ENCODE data around the gene DLGAP4.

Gene DLGAP4

DNA sequence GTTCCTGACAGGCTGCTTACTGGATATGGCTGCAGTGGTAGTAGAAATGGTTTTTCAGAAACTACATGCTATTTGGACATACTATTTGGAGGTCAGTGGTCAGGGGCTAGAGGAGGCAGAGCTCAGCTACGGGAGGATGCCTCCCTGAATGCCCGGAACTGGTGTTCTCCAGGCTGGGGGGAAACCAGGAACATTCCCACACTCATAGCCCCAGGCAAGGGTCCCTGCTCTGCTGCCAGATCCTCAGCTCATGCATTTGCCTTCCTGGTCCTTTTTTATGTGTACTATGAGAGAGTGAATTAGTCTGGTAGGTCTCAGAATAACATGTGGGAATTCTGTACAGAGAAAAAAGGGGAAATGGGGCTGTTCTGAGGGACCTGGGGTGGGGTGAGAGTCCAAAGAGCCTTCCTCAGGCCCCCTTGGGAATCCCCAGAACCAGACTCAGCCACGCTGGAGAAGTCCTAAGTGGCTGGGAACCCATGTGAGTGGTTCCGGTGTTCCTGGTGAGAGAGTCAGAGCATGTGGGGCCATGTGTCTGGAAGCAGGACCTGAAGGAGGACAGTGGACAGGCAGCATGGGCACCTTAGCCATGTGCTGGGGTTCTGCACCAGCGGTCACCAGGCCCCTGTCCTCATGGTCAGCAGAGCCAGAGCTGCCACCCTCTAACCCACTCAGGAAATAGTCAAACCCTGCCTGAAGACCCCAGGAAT is 177.2 kb downstream of the DLGAP4 start:
- no peak for DNase-seq

DNA sequence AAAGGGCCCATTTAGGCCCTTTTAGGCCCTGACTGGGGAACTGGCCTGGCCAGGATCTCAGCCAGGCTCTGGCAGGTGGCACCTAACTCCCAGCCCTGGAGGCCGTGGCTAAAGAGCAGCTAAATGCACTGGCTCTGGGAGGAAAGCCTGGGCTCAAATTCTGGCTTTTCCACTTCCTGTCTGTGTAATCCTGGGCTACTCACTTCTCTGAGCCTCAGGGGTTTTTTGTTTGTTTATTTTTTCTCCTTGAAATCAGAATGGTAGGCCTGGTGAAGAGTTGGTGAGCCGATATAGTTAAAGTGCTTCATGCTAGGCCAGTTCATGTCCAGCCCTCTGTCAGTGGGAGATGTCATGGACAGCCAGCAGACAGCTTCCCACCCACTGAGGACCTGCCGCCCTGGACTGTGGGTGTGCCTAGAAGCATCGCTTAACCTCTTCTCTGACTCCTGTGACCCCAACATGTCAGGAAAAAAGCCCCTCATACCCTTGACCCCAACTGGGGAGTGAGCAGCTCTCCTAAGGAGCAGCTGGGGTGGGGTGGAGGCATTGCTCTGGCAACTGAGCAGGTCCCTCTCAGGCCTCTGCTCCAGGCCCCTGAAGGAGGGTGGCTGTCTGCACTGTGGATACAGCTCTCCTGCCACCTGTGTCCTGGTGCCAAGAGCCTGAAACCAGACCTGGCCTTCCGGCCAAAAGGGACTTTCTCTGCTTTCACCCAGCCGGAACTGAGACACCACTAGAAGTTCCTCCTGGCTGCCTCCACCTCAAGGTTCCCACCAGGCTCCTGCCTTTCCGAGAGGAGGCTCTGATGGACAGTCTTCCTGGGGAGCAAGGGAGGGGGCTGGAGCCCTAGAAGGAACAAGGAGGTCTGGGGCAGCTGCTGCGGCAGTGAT is 178.0 kb downstream of the DLGAP4 start:
- no peak for DNase-seq

DNA sequence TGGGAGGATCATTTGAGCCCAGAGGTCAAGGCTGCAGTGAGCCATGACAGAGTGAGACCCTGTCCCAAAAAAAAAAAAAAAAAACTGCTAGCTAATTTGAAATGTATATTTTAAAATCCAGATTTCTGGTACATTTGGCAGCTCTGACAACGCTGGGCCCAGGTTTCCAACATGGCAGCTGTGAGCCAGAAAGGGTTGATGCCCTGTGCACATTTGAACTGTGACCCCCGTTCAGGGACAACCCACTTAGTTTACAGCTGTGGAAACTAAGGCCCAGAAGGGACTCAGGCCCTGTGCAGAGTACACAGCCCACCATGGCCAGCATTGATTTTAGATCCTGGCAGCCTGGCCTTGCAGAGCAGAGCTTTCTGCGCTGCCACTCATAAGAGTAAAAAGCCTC is 179.1 kb downstream of the DLGAP4 start:
- no peak for DNase-seq

DNA sequence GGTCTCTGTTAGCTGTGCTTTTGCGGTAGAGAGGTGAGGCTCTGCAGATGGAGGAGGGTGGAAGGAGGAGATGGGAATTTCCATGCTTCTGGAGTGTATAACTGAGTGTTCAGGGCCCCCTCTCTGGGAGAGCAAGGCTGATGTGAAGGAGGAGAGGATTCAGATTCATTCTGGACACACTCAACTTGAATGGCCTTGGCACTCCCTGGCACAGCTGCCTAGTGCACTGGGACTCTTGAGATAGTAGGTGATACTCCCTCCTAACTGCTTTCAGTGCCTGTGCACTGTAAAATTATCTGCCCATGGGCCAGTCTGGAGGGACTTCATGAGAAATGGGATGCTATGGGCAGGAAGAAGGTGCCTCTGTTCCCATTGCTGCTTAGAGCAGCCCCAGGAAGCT is 180.9 kb downstream of the DLGAP4 start:
- no peak for DNase-seq

DNA sequence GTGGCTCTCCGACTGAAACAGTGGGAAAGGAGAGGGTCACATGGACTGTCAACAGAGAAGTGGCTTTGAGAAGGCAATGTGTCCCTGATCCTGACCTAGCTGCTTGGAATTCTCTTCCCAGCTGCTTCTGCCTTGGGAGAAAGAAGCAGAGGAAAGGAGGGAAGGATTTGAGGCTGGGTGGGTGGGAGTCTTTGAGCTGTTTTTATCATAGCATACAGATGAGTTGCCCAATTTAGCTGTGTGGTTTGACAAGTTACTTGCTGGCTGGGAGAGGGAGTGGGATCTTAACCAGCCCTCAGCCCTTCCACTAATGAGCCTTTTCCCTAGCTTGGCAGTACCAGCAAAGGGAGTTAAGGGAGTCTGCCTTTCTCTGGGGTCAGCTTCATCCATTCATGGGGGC is 184.1 kb downstream of the DLGAP4 start:
- no peak for DNase-seq

DNA sequence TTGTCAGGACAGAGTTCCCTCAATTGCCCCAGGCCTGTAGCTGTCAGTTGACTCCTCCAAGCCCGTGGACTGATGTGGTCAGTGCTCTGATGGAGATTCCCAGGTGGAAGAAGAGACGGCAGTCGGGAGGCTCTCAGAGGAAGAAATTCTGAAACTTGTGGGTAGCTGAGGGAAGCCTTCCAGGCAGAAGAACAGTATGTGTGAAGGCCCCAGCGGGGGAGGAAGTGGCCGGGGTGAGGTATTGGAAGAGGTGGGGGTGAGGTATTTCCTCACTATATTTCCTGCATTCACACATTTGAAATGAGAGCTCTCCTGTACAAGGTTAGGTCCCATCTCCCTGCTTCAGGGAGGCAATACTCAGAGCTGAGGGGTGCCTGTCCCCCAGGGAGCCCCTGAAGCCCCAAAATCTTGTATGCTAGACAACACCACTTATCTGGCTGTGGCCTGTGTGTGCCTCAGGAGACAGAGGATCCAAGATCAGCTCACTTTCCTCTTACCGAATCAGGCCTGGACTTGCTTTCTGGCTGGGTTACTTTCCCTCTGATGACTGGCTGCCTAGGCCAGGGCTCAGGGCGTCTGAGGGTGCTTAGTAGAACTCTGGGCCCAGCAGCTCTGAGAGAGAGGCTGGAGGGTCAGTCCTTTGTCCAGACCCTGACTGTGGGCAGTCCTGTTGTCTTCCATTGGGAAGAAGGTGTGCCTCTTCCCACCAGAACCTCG is 185.9 kb downstream of the DLGAP4 start:
- peak; percentile 64 for DNase-seq

DNA sequence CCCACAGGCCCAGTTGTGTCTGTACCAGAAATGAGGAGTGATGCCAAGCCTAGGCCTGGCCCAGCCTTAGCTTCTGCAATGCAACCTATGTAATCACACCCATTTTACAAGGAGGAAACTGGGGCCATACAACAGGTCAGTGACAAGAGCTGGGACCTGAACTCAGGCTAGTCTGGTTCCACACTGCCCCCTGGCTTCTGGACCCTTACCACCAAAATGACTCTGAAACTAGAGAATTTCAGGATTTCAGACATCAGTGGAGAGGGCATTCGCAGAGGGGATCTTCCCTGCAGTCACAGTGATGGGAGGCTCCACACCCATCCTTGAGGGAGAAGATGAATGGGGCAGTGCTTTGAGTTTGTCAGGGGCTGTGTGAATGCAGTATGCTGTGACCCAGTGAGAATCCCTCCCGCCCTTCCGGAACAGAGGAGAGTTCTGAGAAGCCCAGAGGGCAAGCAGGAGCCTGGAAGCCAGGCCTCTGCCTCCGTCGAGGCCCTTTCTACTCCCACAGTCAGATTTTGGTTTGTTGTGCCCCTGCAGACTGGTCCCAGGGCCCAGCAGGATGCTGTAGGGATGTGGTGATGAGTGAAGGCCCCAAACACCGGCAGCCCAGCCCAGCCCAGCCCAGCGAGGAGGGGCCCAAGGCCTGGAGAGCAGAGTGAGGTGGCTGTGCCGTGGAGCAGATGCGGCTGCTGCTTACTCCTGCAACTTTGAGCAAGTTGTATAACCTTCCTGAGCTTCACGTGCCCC is 187.1 kb downstream of the DLGAP4 start:
- no peak for DNase-seq

DNA sequence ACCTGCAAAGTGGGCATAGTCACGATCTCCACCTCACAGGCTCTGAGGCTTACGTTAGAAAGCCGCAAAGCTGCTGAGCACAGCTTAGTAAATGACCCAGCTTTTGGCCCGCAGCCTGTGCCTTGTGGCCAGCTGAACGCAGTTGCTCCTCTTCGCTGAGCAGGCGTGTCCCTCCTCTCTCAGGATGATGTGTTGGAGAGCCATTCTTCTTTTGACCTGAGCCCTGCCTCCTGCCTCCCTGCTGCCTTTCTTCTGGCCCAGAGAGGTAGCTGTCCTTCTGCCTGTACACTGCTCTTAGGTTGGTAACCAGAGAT is 187.6 kb downstream of the DLGAP4 start:
- DNase-seq: no peak

DNA sequence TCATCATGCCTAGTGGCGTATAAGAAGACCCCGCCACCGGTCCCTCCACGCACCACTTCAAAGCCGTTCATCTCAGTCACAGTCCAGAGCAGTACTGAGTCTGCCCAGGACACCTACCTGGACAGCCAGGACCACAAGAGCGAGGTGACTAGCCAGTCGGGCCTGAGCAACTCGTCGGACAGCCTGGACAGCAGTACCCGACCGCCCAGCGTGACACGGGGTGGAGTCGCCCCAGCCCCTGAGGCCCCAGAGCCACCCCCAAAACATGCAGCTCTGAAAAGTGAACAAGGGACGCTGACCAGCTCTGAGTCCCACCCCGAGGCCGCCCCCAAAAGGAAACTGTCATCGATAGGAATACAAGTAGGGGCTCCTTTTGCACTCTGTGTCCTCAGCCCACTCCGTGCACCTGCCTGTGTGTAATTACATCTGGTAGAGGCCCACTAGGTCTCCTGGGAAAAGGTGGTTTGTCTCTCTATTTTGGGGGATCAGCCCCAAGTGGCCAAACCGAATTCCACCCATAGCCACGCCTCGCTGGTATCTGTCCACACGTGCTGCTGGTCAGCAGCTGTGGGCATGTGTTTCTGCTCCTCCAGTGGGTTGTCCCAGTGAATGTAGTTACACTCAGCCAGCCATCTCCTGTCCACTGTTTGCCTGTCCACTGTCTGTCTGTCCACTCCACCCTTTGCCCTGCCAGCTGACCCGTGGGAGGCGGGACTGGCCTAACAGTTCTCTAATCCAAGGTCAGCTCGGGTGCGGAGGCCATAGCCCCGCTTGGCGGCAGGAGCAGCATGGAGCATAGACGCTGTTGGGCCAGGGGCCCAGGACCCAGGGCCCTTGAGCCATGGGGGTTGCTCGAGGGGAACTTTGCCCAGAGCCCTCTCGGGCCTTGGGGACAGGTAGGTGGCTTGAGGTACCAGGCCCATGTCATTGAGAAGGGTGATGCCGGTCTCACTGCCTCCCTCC is 190.8 kb downstream of the DLGAP4 start:
- no peak for DNase-seq

DNA sequence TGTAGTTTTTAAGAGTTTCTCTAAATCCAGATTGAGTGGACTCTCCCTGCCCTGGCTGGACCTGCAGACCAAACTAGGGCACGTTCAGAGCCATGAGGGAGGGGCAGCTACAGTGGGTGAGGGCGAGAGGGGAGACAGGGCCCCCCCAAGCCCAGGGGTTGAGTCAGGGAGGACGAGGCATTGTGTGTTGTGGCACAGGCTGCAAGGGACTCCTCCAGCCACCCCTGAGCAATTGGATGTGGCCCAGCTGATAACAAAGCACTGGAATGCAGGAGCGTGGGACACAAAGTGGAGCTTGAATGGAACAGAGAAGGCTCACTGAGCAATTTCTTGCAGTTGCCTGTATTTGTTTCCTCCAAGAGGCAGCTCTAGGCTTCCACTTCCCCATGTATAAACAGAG is 191.7 kb downstream of the DLGAP4 start:
- DNase-seq: no peak

DNA sequence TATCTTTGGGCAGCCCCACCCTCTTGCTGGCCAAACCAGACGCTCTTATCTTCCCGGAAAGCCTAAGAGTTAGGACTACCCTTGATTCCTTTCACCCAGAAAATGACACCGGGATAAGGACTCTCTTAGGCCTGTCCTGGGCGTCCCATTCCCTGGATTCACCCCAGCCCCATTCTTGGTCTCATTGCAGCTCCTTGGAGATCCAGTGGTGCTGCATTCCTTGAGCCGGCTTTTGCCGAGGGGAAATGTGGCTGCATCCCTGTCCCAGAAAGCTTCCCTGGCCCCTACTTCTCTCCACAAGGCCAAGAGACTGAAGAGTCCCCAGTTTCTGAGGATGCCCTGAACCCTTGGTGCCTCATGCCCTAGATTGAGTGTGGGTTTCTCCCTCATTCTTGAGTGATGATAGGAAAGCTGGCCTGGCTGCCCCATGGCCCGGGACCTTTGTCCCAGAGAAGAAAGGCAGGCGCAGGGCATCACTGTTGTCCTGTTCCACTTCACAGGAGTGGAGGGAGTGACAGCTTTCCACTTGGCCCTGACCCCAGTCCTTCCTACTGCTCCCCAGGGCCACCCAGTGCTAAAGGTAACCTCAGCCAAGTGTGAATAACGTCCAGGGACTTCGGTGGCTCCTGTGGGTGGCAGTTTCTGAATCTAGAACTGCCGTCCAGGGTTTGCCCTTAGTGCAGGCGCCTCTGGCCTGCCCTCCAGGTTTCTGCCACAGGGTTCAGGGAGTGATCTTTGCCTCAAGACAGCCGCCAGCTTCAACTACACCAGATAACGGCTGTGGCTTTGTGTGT is 192.4 kb downstream of the DLGAP4 start:
- DNase-seq: no peak

DNA sequence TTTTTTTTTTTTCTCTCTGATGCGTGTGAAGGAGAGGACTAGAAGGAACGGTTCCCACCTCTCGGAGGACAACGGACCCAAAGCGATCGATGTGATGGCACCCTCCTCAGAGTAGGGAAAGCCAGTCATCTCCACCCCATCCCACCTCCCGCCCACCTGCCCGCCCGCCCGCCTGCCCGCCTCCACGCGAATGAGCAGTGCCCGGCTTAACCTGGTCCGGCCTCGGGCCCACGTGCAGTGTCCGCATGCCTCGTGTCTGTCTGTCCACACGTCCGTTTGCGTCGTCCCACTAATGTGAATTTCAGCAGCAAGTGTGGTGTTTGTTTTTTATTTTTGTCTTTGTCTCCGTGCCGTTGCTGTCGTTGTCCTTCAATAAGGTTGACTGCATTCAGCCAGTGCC is 193.1 kb downstream of the DLGAP4 start:
- DNase-seq: no peak

DNA sequence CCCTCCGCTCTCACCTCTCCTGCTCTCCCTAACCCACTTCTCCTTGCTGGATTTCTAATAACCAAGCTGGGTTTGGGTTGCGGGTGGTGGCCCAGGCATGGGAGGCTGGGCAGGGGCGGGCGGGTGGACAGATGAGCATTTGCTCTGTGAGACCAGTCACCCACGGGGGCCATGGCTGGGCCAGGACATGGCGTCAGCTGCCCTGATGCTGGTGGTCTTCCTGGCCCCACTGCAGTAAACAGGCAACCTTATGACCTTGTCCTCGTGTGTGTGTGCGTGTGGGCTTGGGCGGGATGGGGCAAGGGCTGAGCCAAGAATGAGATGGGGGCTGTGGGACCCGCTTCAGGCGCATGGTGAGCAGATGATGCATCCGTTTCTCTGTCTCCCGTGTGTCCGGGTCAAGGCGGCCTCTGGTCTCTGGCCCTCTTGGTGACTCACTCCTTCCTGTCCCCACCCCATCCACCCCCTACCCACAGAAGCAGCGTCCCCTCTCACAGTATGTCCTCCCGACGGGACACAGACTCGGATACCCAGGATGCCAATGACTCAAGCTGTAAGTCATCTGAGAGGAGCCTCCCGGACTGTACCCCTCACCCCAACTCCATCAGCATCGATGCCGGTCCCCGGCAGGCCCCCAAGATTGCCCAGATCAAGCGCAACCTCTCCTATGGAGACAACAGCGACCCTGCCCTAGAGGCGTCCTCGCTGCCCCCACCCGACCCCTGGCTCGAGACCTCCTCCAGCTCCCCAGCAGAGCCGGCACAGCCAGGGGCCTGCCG is 193.8 kb downstream of the DLGAP4 start:
- DNase-seq: no peak

DNA sequence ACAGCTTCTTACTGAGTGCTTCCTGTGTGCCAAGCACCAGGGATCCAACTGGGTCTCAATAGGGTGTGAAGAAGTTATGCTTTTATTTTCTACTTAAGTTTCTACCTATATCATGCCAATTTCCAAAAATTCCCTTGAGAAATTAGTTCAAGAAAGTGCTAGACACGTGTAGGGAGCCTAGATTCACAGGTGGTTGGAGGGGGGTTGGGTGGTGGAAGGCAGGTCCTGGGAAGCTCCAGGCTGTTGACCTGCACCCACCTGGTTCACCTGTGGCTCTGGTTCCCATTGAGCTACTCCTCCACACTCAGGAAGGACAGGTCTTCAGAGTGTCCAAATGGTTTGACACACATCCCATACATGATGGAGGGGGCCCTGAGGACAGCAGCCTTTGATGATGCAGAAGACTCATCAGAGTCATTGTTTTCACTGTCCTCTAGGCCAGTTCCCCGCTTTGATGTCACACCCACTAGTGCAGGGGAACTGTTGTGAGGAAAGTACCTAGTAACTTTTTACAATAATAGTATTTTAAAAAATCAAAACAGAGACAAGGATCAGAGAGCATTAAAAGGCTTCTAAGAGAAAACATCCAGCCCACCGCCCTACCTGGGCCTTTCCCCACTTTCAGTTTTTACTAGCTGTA is 195.3 kb downstream of the DLGAP4 start:
- DNase-seq: peak; percentile 8

DNA sequence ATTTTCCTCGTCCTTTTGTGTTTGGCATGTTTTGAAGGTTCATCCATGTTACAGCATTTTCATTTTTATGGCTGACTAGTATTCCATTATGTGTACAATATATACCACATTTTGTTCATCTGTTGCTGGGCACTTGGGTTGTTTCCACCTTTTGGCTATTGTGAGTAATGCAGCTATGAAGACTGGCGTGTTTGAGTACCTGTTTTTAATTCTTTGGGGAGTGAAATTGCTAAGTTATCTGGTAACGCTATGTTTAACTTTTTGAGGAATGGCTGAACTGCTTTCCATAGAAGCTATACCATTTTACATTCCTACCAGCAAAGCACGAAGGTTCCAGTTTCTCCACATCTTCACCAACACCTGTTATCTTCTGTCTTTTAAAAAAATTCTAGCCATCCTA is 198.2 kb downstream of the DLGAP4 start:
- DNase-seq: no peak

DNA sequence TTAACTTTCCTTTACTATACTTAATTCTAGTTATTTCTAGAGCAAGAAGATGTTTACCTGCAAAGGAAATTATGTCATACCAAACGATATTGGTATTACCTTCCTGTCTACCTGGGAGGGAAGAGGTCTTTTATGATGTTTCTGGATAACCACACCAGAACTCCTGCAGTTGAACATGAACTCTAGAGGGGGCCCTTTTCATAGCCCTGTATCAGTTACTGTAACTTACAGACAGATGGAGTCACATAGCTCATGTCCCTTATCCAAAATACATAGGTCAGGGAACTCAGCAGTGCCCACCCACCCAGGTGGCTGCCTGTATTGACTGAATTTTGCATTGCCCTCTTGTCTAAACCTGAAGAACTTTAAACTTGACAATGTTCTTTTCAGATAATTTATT is 200.1 kb downstream of the DLGAP4 start:
- DNase-seq: peak; percentile 35

DNA sequence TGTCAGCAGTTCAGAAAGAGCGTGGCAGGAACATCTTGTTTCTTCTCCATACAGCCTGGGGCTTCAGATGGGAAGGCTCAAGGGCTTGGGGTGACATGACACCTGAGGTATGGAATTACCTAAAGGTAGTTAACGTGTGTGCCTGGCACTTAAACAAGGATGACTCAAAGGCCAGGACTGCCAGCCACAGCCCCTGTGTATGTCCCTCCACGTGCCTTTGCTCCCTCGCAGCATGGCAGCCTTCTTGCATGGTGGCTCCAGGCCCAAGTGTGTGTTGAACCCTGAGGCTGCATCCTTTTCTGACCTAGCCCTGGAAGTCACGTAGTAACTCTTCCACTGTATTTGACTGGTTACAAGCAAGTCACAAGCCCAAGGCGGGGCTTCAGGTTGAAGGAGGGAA is 201.6 kb downstream of the DLGAP4 start:
- DNase-seq: no peak

DNA sequence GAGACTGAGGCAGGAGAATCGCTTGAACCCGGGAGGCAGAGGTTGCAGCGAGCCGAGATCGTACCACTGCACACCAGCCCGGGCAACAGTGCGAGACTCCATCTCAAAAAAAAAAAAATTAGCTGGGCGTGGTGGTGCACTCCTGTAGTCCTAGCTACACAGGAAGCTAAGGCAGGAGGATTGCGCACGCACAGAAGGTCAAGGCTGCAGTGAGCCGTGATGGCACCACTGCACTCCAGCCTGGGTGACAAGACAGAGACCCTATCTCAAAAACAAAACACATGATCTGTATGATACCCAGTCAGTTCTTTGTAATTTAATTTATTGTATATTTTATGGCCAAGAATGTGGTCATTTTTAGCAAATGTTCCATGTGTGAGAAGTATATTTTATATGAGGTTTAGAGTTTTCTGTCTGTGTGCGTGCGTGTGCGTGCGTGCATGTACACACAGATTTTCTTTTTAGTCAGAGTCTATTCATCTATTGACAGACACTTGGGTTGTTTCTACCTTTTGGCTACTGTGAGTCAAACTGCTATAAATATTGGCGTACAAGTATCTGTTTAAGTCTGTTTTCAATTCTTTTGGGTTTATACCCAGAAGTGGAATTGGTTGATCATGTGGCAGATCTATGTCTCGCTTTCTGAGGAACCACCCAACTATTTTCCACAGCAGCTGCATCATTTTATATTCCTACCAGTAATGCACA is 213.0 kb downstream of the DLGAP4 start:
- DNase-seq: no peak

DNA sequence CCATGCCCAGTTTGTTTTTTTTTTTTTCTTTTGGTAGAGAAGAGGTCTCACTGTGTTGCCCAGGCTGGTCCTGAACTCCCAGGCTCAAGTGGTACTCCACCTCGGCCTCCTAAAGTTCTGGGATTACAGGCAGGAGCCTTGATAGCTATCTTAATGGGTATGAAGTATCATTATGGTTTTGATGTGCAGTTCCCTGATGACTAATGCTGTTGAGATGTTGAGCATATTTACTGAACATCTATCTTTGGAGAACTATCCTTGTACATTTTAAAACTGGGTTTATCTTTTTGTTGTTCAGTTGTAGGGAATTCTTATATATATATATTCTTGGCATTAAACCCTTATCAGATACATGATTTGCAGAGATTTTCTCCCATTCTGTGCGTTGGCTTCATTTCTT is 213.8 kb downstream of the DLGAP4 start:
- DNase-seq: no peak
